Stimulated activated CD8-positive, alpha-beta memory T cell treated with anti-CD3 and anti-CD28 coated beads, Interleukin-2, amount 100 ng/mL, for 1 hour (primary cell): Measurements from ENCODE around the gene MEI1.

Experiments used
- DNase-seq, 2 donors: peaks; one replicate each; pipeline ENCODE4 v3.0.0-alpha.2; 2020; ENCODE audit warnings: low read depth in 2 of 2

The MEI1 gene

GRCh38 chr22:41842996-41843970 is 144.0 kb downstream of the MEI1 start:
- no peak for DNase-seq

GRCh38 chr22:41844036-41844435 is 144.7 kb downstream of the MEI1 start:
- no peak for DNase-seq

GRCh38 chr22:41844513-41844912 is 145.2 kb downstream of the MEI1 start:
- no peak for DNase-seq

GRCh38 chr22:41845380-41846267 is 146.3 kb downstream of the MEI1 start:
- no peak for DNase-seq

GRCh38 chr22:41846268-41846987 is 147.1 kb downstream of the MEI1 start:
- no peak for DNase-seq

GRCh38 chr22:41847300-41847699 is 148.0 kb downstream of the MEI1 start:
- DNase-seq, result no peak

- no peak for DNase-seq
These were observed 149.2 kb downstream of the MEI1 start for GRCh38 chr22:41848468-41848867.
